Right atrium auricular region (tissue), 2 donors: ENCODE data around the gene MRPL27. TPM values are rescaled to one million over a fixed set of nuclear protein-coding genes. Genes with fewer than 3 reads are reported as not detected.

Source experiments
- DNase-seq: peaks from one replicate; pipeline ENCODE4 v3.0.0-alpha.2; 2019; ENCODE audit warnings: low spot score
- H3K27ac ChIP-seq, 2 donors: fragments of 200-600 bp; sonication (generic); 1 replicate in 1 of 2; 2 replicates in 1 of 2; pipeline ENCODE4 v1.5.1; 2016 to 2019
- H3K27me3 ChIP-seq, 2 donors: fragments of 200-600 bp; sonication (generic); one replicate each; pipeline versions ENCODE4 v1.5.1 to v1.6.0; 2017 to 2019
- H3K36me3 ChIP-seq: fragments of 200-600 bp; sonication (generic); one replicate; pipeline ENCODE4 v1.5.1; 2016
- H3K4me1 ChIP-seq, 2 donors: fragments of 200-600 bp; sonication (generic); one replicate each; pipeline versions ENCODE4 v1.5.1 to v1.6.0; 2017 to 2019
- H3K4me3 ChIP-seq, 2 donors: fragments of 200-600 bp; sonication (generic); 1 replicate in 1 of 2; 2 replicates in 1 of 2; pipeline ENCODE4 v1.5.1; 2017 to 2019; ENCODE audit warnings: mild to moderate bottlenecking in 1 of 2, moderate library complexity in 1 of 2
- H3K9me3 ChIP-seq, 2 donors: fragments of 200-600 bp; sonication (generic); one replicate each; pipeline ENCODE4 v1.5.1; 2019
- total RNA-seq, 2 donors: library from RNA; depleted of rRNA; stranded (reverse); fragments of >200 nt; gene quantifications; one replicate each; pipeline ENCODE4 v1.1.0, GENCODE V29; 2016
- TF ChIP-seq, protein P1 (sequence below), 2 donors: fragments of 200-600 bp; sonication (generic); IDR thresholded peaks; one replicate each; pipeline ENCODE4 v1.5.1; 2019; ENCODE audit warnings: antibody characterized with exemption in 2 of 2

Gene MRPL27
- total RNA-seq, 2 donors from 2014 or later, result 87.1 to 91.0 TPM

DNA sequence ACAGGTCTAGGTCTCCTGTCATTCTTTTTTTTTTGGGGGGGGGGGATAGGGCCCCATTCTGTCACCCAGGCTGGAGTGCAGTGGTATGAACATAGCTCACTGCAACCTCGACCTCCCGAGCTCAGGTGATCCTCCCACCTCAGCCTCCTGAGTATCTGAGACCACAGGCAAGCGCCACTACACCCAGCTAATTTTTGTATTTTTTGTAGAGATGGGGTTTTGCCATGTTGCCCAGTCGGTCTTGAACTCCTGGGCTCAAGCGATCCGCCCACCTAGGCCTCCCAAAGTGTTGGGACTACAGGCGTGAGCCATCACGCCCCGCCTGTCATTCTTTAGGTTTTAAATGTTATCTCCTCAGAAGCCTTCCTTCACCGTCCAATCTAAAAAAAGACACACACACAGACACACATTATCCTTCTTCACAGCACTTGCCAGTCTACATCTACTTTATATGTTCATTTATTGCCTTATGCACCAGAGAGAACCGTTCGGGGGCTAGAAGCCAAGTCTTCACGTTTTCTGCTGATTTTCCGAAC lies 694 bp downstream of the MRPL27 start:
- TF ChIP-seq, protein P1, sequence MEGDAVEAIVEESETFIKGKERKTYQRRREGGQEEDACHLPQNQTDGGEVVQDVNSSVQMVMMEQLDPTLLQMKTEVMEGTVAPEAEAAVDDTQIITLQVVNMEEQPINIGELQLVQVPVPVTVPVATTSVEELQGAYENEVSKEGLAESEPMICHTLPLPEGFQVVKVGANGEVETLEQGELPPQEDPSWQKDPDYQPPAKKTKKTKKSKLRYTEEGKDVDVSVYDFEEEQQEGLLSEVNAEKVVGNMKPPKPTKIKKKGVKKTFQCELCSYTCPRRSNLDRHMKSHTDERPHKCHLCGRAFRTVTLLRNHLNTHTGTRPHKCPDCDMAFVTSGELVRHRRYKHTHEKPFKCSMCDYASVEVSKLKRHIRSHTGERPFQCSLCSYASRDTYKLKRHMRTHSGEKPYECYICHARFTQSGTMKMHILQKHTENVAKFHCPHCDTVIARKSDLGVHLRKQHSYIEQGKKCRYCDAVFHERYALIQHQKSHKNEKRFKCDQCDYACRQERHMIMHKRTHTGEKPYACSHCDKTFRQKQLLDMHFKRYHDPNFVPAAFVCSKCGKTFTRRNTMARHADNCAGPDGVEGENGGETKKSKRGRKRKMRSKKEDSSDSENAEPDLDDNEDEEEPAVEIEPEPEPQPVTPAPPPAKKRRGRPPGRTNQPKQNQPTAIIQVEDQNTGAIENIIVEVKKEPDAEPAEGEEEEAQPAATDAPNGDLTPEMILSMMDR (IDR thresholded peaks at IDR 0.05), result no peak
- H3K27me3 ChIP-seq, result no peaks in the 10 kb centered on the region
- peak overlapping the region; percentile 90 to 91 for H3K27ac ChIP-seq
- peak overlapping the region; percentile 65 to 89 for H3K4me3 ChIP-seq
- H3K36me3 ChIP-seq, result peaks cover 33% of the 10 kb centered on the region
- H3K9me3 ChIP-seq, result no peaks in the 10 kb centered on the region
- DNase-seq, result no peak
- H3K4me1 ChIP-seq, result peaks cover 0 to 22% of the 10 kb centered on the region in 2 donors

- H3K4me1 ChIP-seq, result peaks cover 0 to 22% of the 10 kb centered on the region in 2 donors
- H3K4me3 ChIP-seq, result peak overlapping the region in 1 of 2 donors; percentile 65
Measured at GRCh38 chr17:50371526-50371925, 1.5 kb downstream of the MRPL27 start.

GRCh38 chr17:50370052-50370451 lies 2.9 kb downstream of the MRPL27 start:
- TF ChIP-seq, protein P1 (IDR thresholded peaks at IDR 0.05), result no peak
- Histone ChIP-seq H3K36me3 (peaks cover 45% of the 10 kb centered on the region), H3K27ac (no peak overlapping the region), H3K9me3 (no peaks in the 10 kb centered on the region), H3K4me1 (peaks cover 0 to 22% of the 10 kb centered on the region in 2 donors), H3K4me3 (no peak overlapping the region), H3K27me3 (no peaks in the 10 kb centered on the region)
- no peak for DNase-seq

More at GRCh38 chr17:50371526-50371925, 1.5 kb downstream of the MRPL27 start:
- no peak for DNase-seq
- Histone ChIP-seq H3K27me3 (no peaks in the 10 kb centered on the region), H3K36me3 (peaks cover 40% of the 10 kb centered on the region), H3K27ac (no peak overlapping the region), H3K9me3 (no peaks in the 10 kb centered on the region)
- TF ChIP-seq, protein P1 (IDR thresholded peaks at IDR 0.05), result no peak

DNA sequence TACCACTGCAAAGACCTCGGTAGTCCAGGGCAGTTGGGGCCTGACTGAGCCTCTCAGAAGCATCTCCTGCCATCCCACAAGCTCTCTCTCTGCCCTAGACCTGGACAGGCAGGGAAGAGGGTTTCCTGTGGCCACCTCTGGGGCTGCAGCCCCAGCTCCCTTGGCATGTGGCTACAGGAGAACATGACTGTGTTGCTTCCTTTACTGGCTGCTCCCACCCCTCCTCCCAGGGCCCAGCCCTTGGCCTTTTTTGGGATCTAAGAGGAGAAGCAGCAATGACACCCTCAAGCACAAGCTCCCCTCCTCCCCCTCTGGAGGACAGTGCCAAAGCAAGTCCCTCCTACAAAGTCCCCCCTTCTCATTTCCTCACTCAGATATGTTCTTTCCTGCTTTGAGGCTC lies 5.6 kb downstream of the MRPL27 start:
- no peak for DNase-seq
- Histone ChIP-seq H3K4me1 (peaks cover 0 to 26% of the 10 kb centered on the region in 2 donors), H3K4me3 (no peak overlapping the region), H3K27ac (no peak overlapping the region), H3K27me3 (no peaks in the 10 kb centered on the region), H3K36me3 (peaks cover 45% of the 10 kb centered on the region), H3K9me3 (no peaks in the 10 kb centered on the region)
- TF ChIP-seq, protein P1 (IDR thresholded peaks at IDR 0.05), result no peak

DNA sequence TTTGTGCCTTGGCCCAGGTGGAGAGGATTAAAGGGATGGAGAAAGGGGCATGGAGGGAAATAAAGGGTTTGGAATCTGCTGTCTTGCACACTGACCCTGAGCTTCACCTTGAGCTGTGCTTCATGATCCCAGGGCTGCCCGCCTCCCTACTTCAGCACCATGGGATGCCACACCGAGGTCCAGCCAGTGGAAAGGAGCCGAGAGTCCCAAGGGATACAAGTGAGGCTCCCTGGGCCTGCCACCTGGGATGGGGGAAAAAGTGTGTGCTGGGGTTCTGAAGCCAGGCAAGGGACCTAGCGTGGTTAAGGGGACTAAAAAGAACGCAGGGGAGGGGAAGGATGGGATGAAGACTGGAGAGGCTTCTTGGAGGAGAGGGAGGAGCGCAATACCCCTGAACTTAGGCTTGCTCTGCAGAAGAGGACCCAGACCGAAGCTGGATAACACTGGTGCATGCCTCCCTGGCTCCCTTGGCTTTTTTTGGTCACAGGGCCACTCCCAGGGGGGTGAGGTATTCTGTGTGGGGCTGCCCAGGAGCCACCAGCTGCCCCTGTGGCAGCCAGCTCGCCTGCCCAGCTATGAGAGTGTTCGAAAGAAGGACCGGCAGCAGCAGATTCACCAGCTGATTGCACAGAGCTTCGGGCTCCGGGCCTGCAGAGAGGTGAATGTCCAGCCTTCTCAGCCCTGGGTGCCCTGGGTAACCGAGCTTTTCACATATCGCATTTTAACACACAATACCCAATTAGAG lies 7.2 kb downstream of the MRPL27 start:
- TF ChIP-seq, protein P1 (IDR thresholded peaks at IDR 0.05), result no peak
- Histone ChIP-seq H3K4me3 (no peak overlapping the region), H3K27me3 (no peaks in the 10 kb centered on the region), H3K36me3 (peaks cover 45% of the 10 kb centered on the region), H3K9me3 (no peaks in the 10 kb centered on the region), H3K27ac (no peak overlapping the region), H3K4me1 (peaks cover 0 to 17% of the 10 kb centered on the region in 2 donors)
- DNase-seq, result no peak
